ENCODE data around the gene RPS16.
"Not testable (repeated sequence)": the region's sequence is repeated elsewhere in the genome, so short reads cannot be mapped to it uniquely, and the experiment has no call there.

RPS16 gene

GRCh38 chr19:39435499-39436349 is at the start of gene RPS16:
Gene RPS16 (minus strand): TSS chr19:39435949. CDS start chr19:39435895, 54 bp downstream.
- Mint-ChIP-seq H3K27ac (peak within 1 kb of the TSS; percentile 99), H3K9me3 (no peaks in the 10 kb centered on the region), H3K4me1 (peaks cover 68% of the 10 kb centered on the region), H3K4me3 (peak within 1 kb of the TSS; percentile 95), H3K27me3 (no peaks in the 10 kb centered on the region), H3K36me3 (peaks cover 35% of the 10 kb centered on the region)
- ATAC-seq, result peak; percentile 96

DNA sequence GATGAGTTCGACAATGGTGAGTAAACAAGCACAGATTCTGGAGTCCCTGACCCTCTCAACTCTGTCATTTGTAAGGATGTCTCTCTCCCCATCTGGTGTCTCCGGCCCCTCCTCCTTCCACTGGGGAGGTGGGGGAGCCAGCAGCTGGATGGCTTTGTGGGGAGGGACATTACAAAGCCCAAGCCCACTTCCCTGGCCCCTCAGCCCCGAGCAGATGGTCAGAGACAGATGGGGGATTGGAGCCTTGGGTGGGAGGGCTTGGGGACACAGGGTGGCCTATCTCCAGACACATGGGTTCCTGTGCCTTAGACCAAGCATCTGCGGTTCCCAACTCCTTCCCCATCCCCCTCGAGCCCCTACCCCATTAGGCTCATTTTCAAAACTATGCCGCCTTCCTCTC is 47.4 kb upstream of the RPS16 start:
- no peaks in the 10 kb centered on the region for H3K9me3 Mint-ChIP-seq
- H3K36me3 Mint-ChIP-seq, result peaks cover 31% of the 10 kb centered on the region
- no peaks in the 10 kb centered on the region for H3K27me3 Mint-ChIP-seq
- peaks cover 24% of the 10 kb centered on the region for H3K4me1 Mint-ChIP-seq
- no peak overlapping the region for H3K4me3 Mint-ChIP-seq
- ATAC-seq, result no peak
- no peak overlapping the region for H3K27ac Mint-ChIP-seq

DNA sequence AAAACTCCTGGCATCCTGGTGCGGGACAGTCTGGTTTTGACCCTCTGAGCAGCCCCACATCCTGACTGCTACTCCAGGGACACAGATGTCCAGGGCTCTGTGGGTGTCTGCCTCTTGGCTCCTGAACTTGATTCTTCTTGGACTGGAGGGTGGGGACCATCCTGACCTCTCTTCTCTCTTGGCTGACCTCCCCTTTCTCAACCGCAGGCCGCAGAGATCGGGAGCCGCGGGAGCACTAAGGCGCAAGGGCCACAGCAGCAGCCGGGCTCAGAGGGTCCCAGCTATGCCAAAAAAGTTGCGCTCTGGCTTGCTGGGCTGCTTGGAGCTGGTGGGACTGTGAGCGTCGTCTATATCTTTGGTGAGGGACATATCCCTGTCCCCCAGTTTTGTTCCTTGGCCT is 45.9 kb upstream of the RPS16 start:
- no peaks in the 10 kb centered on the region for H3K27me3 Mint-ChIP-seq
- no peaks in the 10 kb centered on the region for H3K9me3 Mint-ChIP-seq
- H3K4me1 Mint-ChIP-seq, result peaks cover 24% of the 10 kb centered on the region
- ATAC-seq, result no peak
- H3K36me3 Mint-ChIP-seq, result peaks cover 30% of the 10 kb centered on the region
- H3K27ac Mint-ChIP-seq, result peak overlapping the region; percentile 91
- peak overlapping the region; percentile 90 for H3K4me3 Mint-ChIP-seq

- peak overlapping the region; percentile 91 for H3K27ac Mint-ChIP-seq
- peak overlapping the region; percentile 90 for H3K4me3 Mint-ChIP-seq
- H3K4me1 Mint-ChIP-seq, result peaks cover 24% of the 10 kb centered on the region
- no peaks in the 10 kb centered on the region for H3K9me3 Mint-ChIP-seq
- peaks cover 30% of the 10 kb centered on the region for H3K36me3 Mint-ChIP-seq
- ATAC-seq, result no peak
- H3K27me3 Mint-ChIP-seq, result no peaks in the 10 kb centered on the region
Observed at GRCh38 chr19:39481229-39481545, 45.4 kb upstream of the RPS16 start.

GRCh38 chr19:39480337-39481228 is 44.8 kb upstream of the RPS16 start, which contains the start of gene TIMM50:
Gene TIMM50 (plus strand): TSS chr19:39480838. CDS start chr19:39480854, 16 bp downstream.
- peaks cover 24% of the 10 kb centered on the region for H3K4me1 Mint-ChIP-seq

DNA sequence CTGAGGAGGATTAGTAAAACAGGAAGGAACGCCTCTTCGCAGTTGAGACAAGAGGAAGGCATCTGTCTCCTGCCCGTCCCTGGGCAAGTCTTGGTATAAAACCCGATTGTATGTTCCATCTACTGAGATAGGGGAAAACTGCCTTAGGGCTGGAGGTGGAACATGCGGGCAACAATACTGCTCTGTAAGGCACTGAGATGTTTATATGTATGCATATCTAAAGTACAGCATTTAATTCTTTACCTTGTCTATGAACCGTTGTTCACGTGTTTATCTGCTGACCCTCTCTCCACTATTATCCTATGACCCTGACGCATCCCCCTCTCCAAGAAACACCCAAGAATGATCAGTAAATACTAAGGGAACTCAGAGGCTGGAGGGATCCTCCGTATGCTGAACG is 44.2 kb upstream of the RPS16 start:
- no peaks in the 10 kb centered on the region for H3K27me3 Mint-ChIP-seq
- ATAC-seq, result no peak
- H3K4me1 Mint-ChIP-seq, result peaks cover 24% of the 10 kb centered on the region
- H3K4me3 Mint-ChIP-seq, result peak overlapping the region; percentile 90
- no peaks in the 10 kb centered on the region for H3K9me3 Mint-ChIP-seq
- H3K36me3 Mint-ChIP-seq, result peaks cover 35% of the 10 kb centered on the region
- peak overlapping the region; percentile 91 for H3K27ac Mint-ChIP-seq

More at GRCh38 chr19:39480337-39481228, 44.8 kb upstream of the RPS16 start, which contains the start of gene TIMM50:
- peaks cover 32% of the 10 kb centered on the region for H3K36me3 Mint-ChIP-seq
- no peaks in the 10 kb centered on the region for H3K9me3 Mint-ChIP-seq
- H3K4me3 Mint-ChIP-seq, result peak within 1 kb of the TSS; percentile 90
- H3K27ac Mint-ChIP-seq, result peak within 1 kb of the TSS; percentile 91
- H3K27me3 Mint-ChIP-seq, result no peaks in the 10 kb centered on the region
- peak; percentile 98 for ATAC-seq

- Mint-ChIP-seq H3K4me1 (peaks cover 24% of the 10 kb centered on the region), H3K36me3 (peaks cover 41% of the 10 kb centered on the region), H3K4me3 (peak overlapping the region; percentile 90)
- not testable (repeated sequence) for ATAC-seq, H3K27ac Mint-ChIP-seq, H3K27me3 Mint-ChIP-seq, H3K9me3 Mint-ChIP-seq
Observed at GRCh38 chr19:39479319-39479801, 43.6 kb upstream of the RPS16 start.

DNA sequence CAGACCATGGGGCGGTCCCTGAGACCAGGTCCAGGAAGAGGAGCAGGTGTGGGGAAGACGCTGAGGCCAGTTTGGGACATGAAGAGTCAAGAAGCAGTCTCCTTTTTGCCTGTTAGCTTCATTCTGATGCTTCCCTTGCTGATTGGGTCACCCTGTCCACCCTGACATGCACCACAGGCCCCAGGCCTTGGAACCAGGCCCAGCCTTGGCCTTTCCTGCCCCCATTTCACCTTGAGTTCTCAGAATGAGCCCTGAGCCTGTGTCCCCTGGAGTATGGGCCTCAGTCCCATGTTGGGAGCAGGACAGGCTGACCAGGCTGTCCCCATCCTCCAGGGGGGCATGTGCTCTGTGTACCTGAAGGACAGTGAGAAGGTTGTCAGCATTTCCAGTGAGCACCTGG is 40.0 kb upstream of the RPS16 start:
- Mint-ChIP-seq H3K4me1 (peaks cover 22% of the 10 kb centered on the region), H3K27ac (no peak overlapping the region), H3K4me3 (no peak overlapping the region), H3K27me3 (no peaks in the 10 kb centered on the region), H3K36me3 (peaks cover 57% of the 10 kb centered on the region), H3K9me3 (no peaks in the 10 kb centered on the region)
- ATAC-seq, result no peak

DNA sequence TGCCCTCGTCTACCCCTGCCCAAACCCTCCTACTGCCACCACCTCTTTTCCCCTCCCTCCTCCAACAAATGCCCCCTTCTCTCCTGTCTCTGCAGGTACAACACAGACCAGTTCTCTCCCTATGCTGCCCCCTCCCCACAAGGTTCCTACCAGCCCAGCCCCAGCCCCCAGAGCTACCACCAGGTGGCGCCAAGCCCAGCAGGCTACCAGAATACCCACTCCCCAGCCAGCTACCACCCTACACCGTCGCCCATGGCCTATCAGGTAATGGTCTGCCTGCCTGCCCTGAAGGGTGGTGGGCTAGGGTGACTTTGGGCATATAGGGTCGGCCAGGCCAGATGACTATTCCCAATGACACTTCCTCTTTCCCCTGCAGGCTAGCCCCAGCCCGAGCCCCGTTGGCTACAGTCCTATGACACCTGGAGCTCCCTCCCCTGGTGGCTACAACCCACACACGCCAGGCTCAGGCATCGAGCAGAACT is 38.4 kb upstream of the RPS16 start:
- Mint-ChIP-seq H3K9me3 (no peaks in the 10 kb centered on the region), H3K27me3 (no peaks in the 10 kb centered on the region), H3K4me1 (peaks cover 17% of the 10 kb centered on the region), H3K27ac (no peak overlapping the region), H3K36me3 (peaks cover 73% of the 10 kb centered on the region), H3K4me3 (no peak overlapping the region)
- ATAC-seq, result peak; percentile 79

DNA sequence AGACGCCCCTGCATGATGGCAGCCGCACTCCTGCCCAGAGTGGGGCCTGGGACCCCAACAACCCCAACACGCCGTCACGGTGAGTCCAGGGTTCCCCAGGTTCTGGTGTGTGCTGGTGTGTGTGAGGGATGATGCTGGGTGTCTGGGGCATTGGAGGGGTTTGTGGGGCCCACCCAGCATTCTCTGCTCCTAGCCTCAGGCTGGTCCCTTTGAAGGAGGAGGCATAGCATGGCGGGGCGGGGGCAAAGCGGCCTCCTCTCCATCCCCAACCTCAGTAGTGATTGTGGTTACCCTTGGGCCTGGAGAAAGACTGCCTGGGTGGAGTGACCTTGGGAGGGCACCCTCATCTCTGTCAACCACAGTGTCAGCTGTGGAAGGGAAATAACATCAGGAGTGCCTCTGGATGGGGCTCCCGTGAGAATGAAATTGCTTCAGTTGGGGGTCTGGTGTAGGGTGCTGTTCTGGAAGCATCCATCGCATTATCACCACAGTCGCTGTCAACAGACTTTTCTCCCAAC is 37.8 kb upstream of the RPS16 start:
- peaks cover 19% of the 10 kb centered on the region for H3K4me1 Mint-ChIP-seq
- no peak overlapping the region for H3K27ac Mint-ChIP-seq
- H3K27me3 Mint-ChIP-seq, result no peaks in the 10 kb centered on the region
- ATAC-seq, result no peak
- H3K36me3 Mint-ChIP-seq, result peaks cover 80% of the 10 kb centered on the region
- no peaks in the 10 kb centered on the region for H3K9me3 Mint-ChIP-seq
- H3K4me3 Mint-ChIP-seq, result no peak overlapping the region

- peaks cover 19% of the 10 kb centered on the region for H3K4me1 Mint-ChIP-seq
- H3K27me3 Mint-ChIP-seq, result no peaks in the 10 kb centered on the region
- no peak overlapping the region for H3K4me3 Mint-ChIP-seq
- H3K27ac Mint-ChIP-seq, result no peak overlapping the region
- H3K9me3 Mint-ChIP-seq, result no peaks in the 10 kb centered on the region
- ATAC-seq, result no peak
- peaks cover 86% of the 10 kb centered on the region for H3K36me3 Mint-ChIP-seq
Observed at GRCh38 chr19:39472746-39473442, 37.1 kb upstream of the RPS16 start.

GRCh38 chr19:39471756-39472536 is 36.2 kb upstream of the RPS16 start:
- no peak overlapping the region for H3K4me3 Mint-ChIP-seq

GRCh38 chr19:39470724-39471339 is 35.1 kb upstream of the RPS16 start:
- H3K27me3 Mint-ChIP-seq, result no peaks in the 10 kb centered on the region
- peaks cover 86% of the 10 kb centered on the region for H3K36me3 Mint-ChIP-seq
- H3K4me1 Mint-ChIP-seq, result peaks cover 19% of the 10 kb centered on the region
- H3K27ac Mint-ChIP-seq, result no peak overlapping the region
- H3K9me3 Mint-ChIP-seq, result no peaks in the 10 kb centered on the region
- no peak overlapping the region for H3K4me3 Mint-ChIP-seq
- no peak for ATAC-seq

More at GRCh38 chr19:39471756-39472536, 36.2 kb upstream of the RPS16 start:
- Mint-ChIP-seq H3K27me3 (no peaks in the 10 kb centered on the region), H3K9me3 (no peaks in the 10 kb centered on the region), H3K36me3 (peaks cover 88% of the 10 kb centered on the region), H3K4me1 (peaks cover 19% of the 10 kb centered on the region), H3K27ac (peak overlapping the region; percentile 18)
- no peak for ATAC-seq
